ENCODE results near the gene TNRC6C.

The TNRC6C gene

GRCh38 chr17:78104540-78104941 lies 146.0 kb downstream of the TNRC6C start:
- H3K4me3 ChIP-seq (ENCODE audit: low read depth, low read length) = no peak overlapping the region; the same call in 1 of the 2 replicates
- no peak for TF ChIP-seq CTCF (IDR thresholded peaks at IDR 0.05; ENCODE audit: control insufficient read depth, extremely low read depth, insufficient read depth)
- no peak for DNase-seq (ENCODE audit: low read depth)

- DNase-seq (ENCODE audit: low read depth) = no peak
- H3K4me3 ChIP-seq (ENCODE audit: low read depth, low read length) = peak overlapping the region; percentile 23
These were observed 146.6 kb downstream of the TNRC6C start for GRCh38 chr17:78105101-78105500.

GRCh38 chr17:78105551-78105950 lies 147.0 kb downstream of the TNRC6C start:
- H3K4me3 ChIP-seq (ENCODE audit: low read depth, low read length) = peak overlapping the region; percentile 23
- no peak for TF ChIP-seq CTCF (IDR thresholded peaks at IDR 0.05; ENCODE audit: control insufficient read depth, extremely low read depth, insufficient read depth)
- DNase-seq (ENCODE audit: low read depth) = peak; percentile 75

More at GRCh38 chr17:78105101-78105500, 146.6 kb downstream of the TNRC6C start:
- no peak for TF ChIP-seq CTCF (IDR thresholded peaks at IDR 0.05; ENCODE audit: control insufficient read depth, extremely low read depth, insufficient read depth)

- DNase-seq (ENCODE audit: low read depth) = no peak
- H3K4me3 ChIP-seq (ENCODE audit: low read depth, low read length) = peak overlapping the region; percentile 23
- no peak for TF ChIP-seq CTCF (IDR thresholded peaks at IDR 0.05; ENCODE audit: control insufficient read depth, extremely low read depth, insufficient read depth)
These were observed 147.7 kb downstream of the TNRC6C start for GRCh38 chr17:78106211-78106610.

- DNase-seq (ENCODE audit: low read depth) = no peak
- TF ChIP-seq CTCF (IDR thresholded peaks at IDR 0.05; ENCODE audit: control insufficient read depth, extremely low read depth, insufficient read depth) = no peak
- H3K4me3 ChIP-seq (ENCODE audit: low read depth, low read length) = no peak overlapping the region
These were observed 149.0 kb downstream of the TNRC6C start for GRCh38 chr17:78107457-78107856.

GRCh38 chr17:78107976-78108725 lies 149.6 kb downstream of the TNRC6C start:
- DNase-seq (ENCODE audit: low read depth) = no peak
- no peak overlapping the region for H3K4me3 ChIP-seq (ENCODE audit: low read depth, low read length)
- no peak for TF ChIP-seq CTCF (IDR thresholded peaks at IDR 0.05; ENCODE audit: control insufficient read depth, extremely low read depth, insufficient read depth)

Measured in LNCaP clone FGC (cell line).